Measurements from ENCODE around the gene ADAM12.

GRCh38 chr10:126070476-126071215 is 317.6 kb downstream of the ADAM12 start:
- TF ChIP-seq CTCF (IDR thresholded peaks at IDR 0.05; ENCODE audit: low read depth, low read length, poor library complexity, severe bottlenecking): no peak
- TF ChIP-seq EZH2phosphoT487 (IDR thresholded peaks at IDR 0.05; ENCODE audit: borderline replicate concordance, low read length): no peak

All from DOHH2 (cell line).